Stimulated activated naive CD8-positive, alpha-beta T cell treated with anti-CD3 and anti-CD28 coated beads, Interleukin-15, Interleukin-2, amounts not matched to agents 100 ng/mL and 50 ng/mL, for 24 hours (primary cell): ENCODE measurements around the gene FASTKD3.

Experiments used
- H3K27ac Mint-ChIP-seq: one replicate; pipeline ENCODE4 v1.8.0; 2021; ENCODE audit warnings: mild to moderate bottlenecking, mixed read lengths
- H3K27me3 Mint-ChIP-seq: one replicate; pipeline ENCODE4 v1.8.0; 2021; ENCODE audit warnings: mixed read lengths
- H3K36me3 Mint-ChIP-seq: one replicate; pipeline ENCODE4 v1.8.0; 2021; ENCODE audit warnings: low read depth, mixed read lengths
- H3K4me1 Mint-ChIP-seq: one replicate; pipeline ENCODE4 v1.8.0; 2021; ENCODE audit warnings: low read depth, mixed read lengths
- H3K4me3 Mint-ChIP-seq: one replicate; pipeline ENCODE4 v1.8.0; 2021; ENCODE audit warnings: mild to moderate bottlenecking, mixed read lengths
- H3K9me3 Mint-ChIP-seq: one replicate; pipeline ENCODE4 v1.8.0; 2021; ENCODE audit warnings: mixed read lengths

The FASTKD3 gene

DNA sequence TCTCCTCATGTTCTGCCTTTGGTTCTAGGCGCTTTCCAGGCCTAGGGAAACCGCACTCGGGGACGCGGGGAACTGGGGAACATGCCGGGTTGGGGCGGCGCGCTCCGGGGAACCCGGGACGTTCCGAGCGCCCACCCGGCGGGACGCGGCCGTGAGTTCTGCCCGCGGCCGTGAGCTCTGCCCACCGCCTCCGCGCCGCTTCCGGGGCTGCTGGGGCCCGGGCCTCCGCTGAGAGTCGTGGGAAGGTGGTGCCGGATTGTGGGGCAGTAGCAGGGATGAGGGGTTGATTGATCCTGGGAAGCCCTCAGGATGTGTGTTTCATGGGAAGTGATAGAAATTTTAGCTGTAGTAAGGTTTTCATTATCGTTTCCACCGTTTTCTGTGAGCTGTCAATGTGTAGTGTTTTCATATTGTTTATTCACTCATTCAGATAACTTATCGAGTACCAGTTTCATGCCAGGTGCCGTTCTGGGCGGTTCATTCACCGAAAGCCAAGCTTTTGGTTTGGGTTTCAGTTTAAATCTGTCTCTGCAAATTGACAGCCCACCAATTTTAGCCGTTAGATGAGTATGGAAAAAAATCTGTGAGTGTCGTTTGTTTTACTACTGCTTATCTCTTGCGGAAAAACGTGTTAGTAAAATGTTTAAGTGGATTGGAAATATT is 774 bp upstream of the FASTKD3 start:
- Mint-ChIP-seq H3K4me3 (peak overlapping the region; percentile 100), H3K4me1 (peaks cover 88% of the 10 kb centered on the region), H3K9me3 (no peaks in the 10 kb centered on the region), H3K36me3 (peaks cover 74% of the 10 kb centered on the region), H3K27ac (peak overlapping the region; percentile 81), H3K27me3 (no peaks in the 10 kb centered on the region)

DNA sequence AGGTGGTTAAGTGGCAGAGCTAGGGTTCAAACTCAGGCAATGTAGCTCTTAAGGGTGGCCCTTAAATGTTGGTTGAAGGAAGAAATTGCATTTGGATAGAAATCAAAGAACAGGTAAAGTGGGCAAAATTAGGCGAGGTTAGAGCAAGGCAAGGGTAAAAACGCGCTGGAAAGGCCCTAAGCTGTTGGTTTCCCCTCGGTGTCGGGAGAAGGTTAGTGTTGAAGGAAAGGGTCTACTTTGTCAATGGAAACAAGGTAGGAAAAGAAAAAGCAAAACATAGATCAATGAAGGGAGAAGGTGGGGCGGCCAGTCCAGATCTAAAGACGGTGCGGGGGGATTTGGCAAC is 431 bp downstream of the FASTKD3 start:
- peaks cover 77% of the 10 kb centered on the region for H3K4me1 Mint-ChIP-seq
- H3K27me3 Mint-ChIP-seq, result no peaks in the 10 kb centered on the region
- no peaks in the 10 kb centered on the region for H3K9me3 Mint-ChIP-seq
- H3K4me3 Mint-ChIP-seq, result peak overlapping the region; percentile 100
- peak overlapping the region; percentile 95 for H3K27ac Mint-ChIP-seq
- H3K36me3 Mint-ChIP-seq, result peaks cover 71% of the 10 kb centered on the region

DNA sequence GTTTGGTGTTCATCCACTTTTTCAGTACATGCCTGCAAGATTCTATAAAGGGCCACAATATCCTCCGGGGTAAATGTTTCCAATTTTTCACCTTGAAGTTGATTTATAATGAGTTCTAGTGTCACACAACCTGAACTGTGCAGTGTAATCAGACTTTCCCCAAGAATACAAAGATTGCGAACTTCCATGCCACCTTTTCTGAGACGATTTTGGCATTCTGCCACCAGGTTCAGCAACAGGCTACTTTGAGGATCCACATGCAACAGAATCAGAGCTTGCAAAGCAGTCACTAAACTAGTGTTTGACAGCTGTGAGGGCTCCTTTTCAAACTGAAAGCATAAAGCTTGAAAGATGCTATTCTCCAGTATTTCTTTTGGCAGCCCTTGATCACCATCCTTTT is 1.6 kb downstream of the FASTKD3 start:
- Mint-ChIP-seq H3K27me3 (no peaks in the 10 kb centered on the region), H3K4me3 (peak overlapping the region; percentile 100), H3K4me1 (peaks cover 66% of the 10 kb centered on the region), H3K9me3 (no peaks in the 10 kb centered on the region), H3K36me3 (peaks cover 76% of the 10 kb centered on the region), H3K27ac (no peak overlapping the region)

GRCh38 chr5:7866196-7866595 is 2.6 kb downstream of the FASTKD3 start:
- Mint-ChIP-seq H3K36me3 (peaks cover 74% of the 10 kb centered on the region), H3K9me3 (no peaks in the 10 kb centered on the region), H3K4me3 (peak overlapping the region; percentile 30), H3K4me1 (peaks cover 55% of the 10 kb centered on the region), H3K27me3 (no peaks in the 10 kb centered on the region), H3K27ac (no peak overlapping the region)

DNA sequence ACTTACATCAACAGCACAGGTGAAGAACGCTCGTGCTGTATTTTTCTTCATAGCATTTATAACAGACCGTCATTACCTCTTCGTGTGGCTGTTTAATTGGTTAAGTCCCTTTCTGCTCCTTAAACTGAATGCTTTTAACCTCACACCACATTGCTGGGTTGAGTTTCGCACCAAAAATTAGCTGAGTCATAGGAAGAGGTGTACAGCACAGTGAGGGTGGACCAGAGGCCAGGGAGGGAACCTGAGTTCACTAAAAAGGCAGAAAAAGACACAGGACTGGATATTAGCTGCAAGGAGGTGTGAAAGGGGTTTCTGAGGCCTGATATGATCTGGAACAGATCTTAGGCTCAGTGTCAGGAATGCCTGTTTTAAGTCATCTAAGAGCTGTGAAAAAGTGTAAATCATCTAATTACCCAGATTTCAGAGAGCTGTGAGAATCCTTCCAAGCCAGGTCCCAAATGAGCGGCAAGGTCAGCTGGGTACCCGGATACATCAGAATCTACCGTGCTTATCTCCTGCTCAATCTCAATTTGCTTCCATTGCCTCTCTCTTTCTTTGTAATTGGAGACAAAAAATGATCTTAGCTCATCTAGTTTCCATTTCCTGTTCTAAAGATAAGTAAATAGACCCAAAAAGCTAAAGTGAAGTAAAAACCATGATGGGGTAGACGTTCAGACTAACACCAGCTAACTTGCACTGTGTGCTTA is 10.8 kb downstream of the FASTKD3 start:
- Mint-ChIP-seq H3K27ac (peak overlapping the region; percentile 58), H3K36me3 (peaks cover 53% of the 10 kb centered on the region), H3K9me3 (no peaks in the 10 kb centered on the region), H3K4me3 (no peak overlapping the region), H3K4me1 (peaks cover 13% of the 10 kb centered on the region), H3K27me3 (no peaks in the 10 kb centered on the region)

DNA sequence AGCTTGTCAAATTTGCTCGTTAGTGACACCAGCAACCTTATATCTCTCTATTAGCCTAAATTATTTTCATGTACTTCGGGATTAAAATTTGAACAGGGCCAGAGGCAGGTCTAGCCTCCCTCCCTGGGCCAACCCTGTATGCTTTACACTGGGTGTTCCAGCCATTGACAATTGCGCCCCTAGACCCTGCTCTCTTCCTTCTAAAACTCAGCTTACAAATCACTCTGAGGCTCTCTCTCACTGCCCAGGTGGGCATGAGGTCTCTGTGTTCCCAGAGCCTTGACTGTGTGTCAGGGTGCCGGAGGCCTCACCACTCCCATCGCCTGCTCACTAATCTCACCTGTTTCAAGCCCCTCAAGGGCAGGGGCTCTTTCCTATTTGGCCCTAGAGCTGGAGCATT is 11.5 kb downstream of the FASTKD3 start:
- Mint-ChIP-seq H3K9me3 (no peaks in the 10 kb centered on the region), H3K27ac (no peak overlapping the region), H3K4me3 (no peak overlapping the region), H3K27me3 (peaks cover 3% of the 10 kb centered on the region), H3K36me3 (peaks cover 46% of the 10 kb centered on the region), H3K4me1 (peaks cover 16% of the 10 kb centered on the region)

DNA sequence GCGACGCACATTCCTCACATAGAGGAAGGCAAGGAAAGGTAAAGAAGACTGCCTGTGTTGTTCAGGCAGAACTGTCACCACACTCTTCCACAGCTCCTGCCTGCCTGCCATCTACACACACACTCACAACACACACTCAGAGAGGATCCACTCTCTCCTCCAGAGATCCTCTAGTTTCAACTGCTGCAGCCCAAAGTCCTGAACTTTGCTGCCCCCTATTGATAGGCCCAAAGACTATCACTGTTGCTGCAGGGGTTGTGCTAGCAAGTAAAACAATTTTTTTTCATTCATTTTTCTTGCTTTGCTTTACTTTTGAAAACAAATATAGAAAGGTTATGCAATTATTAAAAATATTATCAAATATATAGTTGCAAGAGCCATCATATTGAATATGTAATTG is 12.0 kb downstream of the FASTKD3 start:
- Mint-ChIP-seq H3K27me3 (peaks cover 8% of the 10 kb centered on the region), H3K4me3 (no peak overlapping the region), H3K36me3 (peaks cover 43% of the 10 kb centered on the region), H3K9me3 (no peaks in the 10 kb centered on the region), H3K27ac (no peak overlapping the region), H3K4me1 (peaks cover 20% of the 10 kb centered on the region)

DNA sequence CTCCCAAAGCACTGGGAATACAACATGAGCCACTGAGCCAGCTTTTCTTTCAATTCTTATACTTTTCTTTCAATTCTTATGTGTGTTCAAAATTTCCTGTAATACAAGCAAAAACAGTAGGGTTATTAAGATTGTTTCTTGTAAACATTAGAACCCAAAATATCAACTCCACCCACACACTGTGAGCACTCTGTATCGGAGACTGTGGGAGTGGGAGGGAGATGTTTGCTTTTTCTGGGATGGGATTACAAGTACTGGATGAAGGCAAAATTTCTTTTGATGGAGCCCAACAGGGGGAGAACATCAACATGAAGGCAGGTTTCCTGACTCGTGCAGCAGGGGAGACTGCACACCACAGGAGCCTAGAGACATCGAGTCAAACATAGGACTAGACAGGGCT is 13.2 kb downstream of the FASTKD3 start:
- Mint-ChIP-seq H3K36me3 (peaks cover 33% of the 10 kb centered on the region), H3K27ac (no peak overlapping the region), H3K27me3 (peaks cover 16% of the 10 kb centered on the region), H3K4me3 (no peak overlapping the region), H3K4me1 (peaks cover 27% of the 10 kb centered on the region), H3K9me3 (no peaks in the 10 kb centered on the region)

GRCh38 chr5:7852988-7853387 is 15.8 kb downstream of the FASTKD3 start:
- H3K4me3 Mint-ChIP-seq, result no peak overlapping the region
- no peak overlapping the region for H3K27ac Mint-ChIP-seq
- peaks cover 31% of the 10 kb centered on the region for H3K27me3 Mint-ChIP-seq
- H3K9me3 Mint-ChIP-seq, result no peaks in the 10 kb centered on the region
- H3K36me3 Mint-ChIP-seq, result peaks cover 7% of the 10 kb centered on the region
- peaks cover 19% of the 10 kb centered on the region for H3K4me1 Mint-ChIP-seq

DNA sequence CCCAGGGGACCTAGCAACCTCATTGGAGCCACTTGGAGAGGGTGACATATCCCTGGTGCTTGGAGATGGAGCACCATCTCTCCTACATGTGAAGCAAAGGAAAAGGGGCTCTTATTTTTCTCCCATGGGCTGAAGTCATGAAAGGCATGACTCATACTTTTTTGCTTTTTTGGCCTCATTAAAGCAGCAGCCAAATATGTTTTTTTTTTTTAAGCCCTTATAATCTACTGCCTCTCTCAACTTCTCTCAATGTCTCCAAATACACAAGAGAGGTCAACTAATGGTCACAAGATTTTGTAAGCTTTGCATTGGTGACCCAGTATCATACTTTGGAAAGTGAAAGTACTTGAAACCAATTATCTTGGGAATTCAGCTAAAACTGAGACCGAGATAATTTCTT is 16.3 kb downstream of the FASTKD3 start:
- Mint-ChIP-seq H3K4me1 (peaks cover 15% of the 10 kb centered on the region), H3K9me3 (no peaks in the 10 kb centered on the region), H3K27ac (no peak overlapping the region), H3K36me3 (peaks cover 2% of the 10 kb centered on the region), H3K27me3 (peaks cover 34% of the 10 kb centered on the region), H3K4me3 (no peak overlapping the region)

- H3K27ac Mint-ChIP-seq, result no peak overlapping the region
- no peaks in the 10 kb centered on the region for H3K36me3 Mint-ChIP-seq
- H3K4me1 Mint-ChIP-seq, result peaks cover 13% of the 10 kb centered on the region
- no peaks in the 10 kb centered on the region for H3K9me3 Mint-ChIP-seq
- peaks cover 39% of the 10 kb centered on the region for H3K27me3 Mint-ChIP-seq
- H3K4me3 Mint-ChIP-seq, result no peak overlapping the region
Measured at GRCh38 chr5:7851617-7852289, 17.1 kb downstream of the FASTKD3 start.

- peak overlapping the region; percentile 71 for H3K4me3 Mint-ChIP-seq
- peaks cover 44% of the 10 kb centered on the region for H3K27me3 Mint-ChIP-seq
- no peaks in the 10 kb centered on the region for H3K9me3 Mint-ChIP-seq
- peaks cover 13% of the 10 kb centered on the region for H3K4me1 Mint-ChIP-seq
- no peak overlapping the region for H3K27ac Mint-ChIP-seq
- H3K36me3 Mint-ChIP-seq, result no peaks in the 10 kb centered on the region
Measured at GRCh38 chr5:7851240-7851592, 17.6 kb downstream of the FASTKD3 start.

DNA sequence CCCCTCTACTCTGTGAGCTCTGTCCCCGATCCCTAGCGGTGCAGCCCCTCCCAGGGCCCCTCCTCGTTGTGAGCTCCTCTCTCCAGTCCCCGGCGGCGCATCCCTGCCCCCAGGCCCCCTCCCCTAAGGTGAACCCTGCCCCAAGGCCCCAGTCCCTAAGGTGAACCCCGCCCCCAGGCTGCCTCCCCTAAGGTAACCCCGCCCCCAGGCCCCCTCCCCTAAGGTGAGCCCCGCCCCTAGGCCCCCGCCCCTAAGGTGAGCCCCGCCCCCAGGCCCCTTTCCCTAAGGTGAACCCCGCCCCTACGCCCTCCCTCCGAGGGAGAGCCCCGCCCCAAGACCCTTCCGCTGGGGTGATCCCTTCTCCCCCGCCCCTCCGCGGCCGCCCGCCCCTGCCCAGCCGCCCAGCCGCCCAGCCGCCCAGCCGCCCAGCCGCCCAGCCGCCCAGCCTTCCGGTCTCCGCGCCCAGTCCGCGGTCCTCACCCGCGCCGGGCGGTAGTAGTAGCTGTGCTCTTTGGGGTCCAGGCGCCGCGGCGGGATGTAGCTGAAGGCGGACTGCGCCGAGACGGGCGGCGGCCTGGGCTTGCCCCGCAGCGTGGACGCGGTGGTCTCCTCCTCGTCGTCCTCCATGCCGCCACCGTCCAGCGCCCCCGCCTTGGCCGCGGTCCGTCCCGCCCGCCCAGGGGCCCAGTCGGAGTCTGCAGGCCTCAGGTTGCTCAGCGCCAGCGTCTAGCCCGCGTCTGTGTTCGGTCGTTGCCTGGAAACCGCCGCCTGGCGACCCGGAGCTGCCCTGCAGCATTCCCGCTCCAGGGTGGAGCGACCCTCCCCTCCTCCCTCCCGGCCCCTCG is 18.2 kb downstream of the FASTKD3 start, which contains the start of gene CFAP90:
Gene CFAP90, minus strand, starts transcription at position 739 of the 845 bp plus-strand sequence. Its CDS starts 112 bp downstream, at position 627.
- no peaks in the 10 kb centered on the region for H3K36me3 Mint-ChIP-seq
- H3K27ac Mint-ChIP-seq, result no peak within 1 kb of the TSS
- no peaks in the 10 kb centered on the region for H3K9me3 Mint-ChIP-seq
- peaks cover 45% of the 10 kb centered on the region for H3K27me3 Mint-ChIP-seq
- H3K4me1 Mint-ChIP-seq, result peaks cover 13% of the 10 kb centered on the region
- peak within 1 kb of the TSS; percentile 71 for H3K4me3 Mint-ChIP-seq

DNA sequence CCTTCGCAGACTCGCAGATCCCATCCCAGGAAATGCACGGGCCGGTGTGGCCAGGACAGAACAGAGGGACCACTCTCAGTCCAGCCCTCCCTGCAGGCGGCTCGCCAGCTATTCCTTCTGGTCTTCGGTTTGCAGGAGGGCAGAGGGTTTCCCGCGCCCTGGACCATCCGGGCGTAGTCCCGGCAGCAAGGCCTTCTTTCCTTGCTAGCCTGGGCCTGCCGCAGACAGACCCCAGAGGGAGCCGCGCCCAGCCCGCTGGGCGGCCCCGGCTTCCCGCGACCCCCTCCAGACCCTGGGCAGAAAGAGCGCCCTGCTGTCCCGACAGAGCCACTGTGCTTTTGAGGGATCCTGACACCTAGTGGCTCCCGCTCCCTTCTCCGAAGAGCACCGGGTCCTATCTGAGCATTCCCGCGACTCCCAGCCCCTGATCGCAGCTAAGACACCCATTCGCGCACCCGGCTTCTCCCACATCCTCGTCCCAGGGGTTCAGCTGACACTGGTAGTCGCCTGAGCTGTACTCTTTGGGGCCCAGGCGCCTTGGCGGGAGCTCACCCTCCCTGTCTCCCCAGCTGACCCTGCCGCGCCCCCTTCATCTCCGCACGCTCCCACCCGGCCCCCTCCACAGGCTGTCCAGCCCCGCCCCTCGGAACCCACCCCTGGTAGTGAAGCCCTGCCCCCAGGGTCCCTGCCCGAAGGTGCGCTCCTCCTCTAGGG is 19.0 kb downstream of the FASTKD3 start:
- Mint-ChIP-seq H3K36me3 (no peaks in the 10 kb centered on the region), H3K27me3 (peaks cover 45% of the 10 kb centered on the region), H3K27ac (no peak overlapping the region), H3K4me1 (peaks cover 13% of the 10 kb centered on the region), H3K4me3 (peak overlapping the region; percentile 62), H3K9me3 (no peaks in the 10 kb centered on the region)
